ENCODE measurements around the gene BGLAP. TPM values are rescaled to one million over a fixed set of nuclear protein-coding genes. Genes with fewer than 3 reads are reported as not detected.
A peak's percentile ranks its signal among the peaks of the same experiment; 100 is the strongest.

The BGLAP gene
- polyA plus RNA-seq, 1 experiment: 0.26 TPM

GRCh38 chr1:156289857-156290256 lies 47.9 kb downstream of the BGLAP start:
- DNase-seq (ENCODE audit: low read depth): no peak
- ChIA-PET POLR2A (no interaction called here), CTCF (no interaction called here)
- H3K27me3 ChIP-seq (ENCODE audit: control insufficient read depth, insufficient read depth, low read length): no peaks in the 10 kb centered on the region
- H3K4me3 ChIP-seq (ENCODE audit: low read depth, low read length): no peak overlapping the region
- H3K36me3 ChIP-seq (ENCODE audit: control insufficient read depth, insufficient read depth, low read length): peaks cover 4% of the 10 kb centered on the region
- no peak for TF ChIP-seq CTCF (IDR thresholded peaks at IDR 0.05; ENCODE audit: insufficient read depth, low read depth, low read length)

- peaks cover 4% of the 10 kb centered on the region; the same call in 1 of the 2 replicates for H3K36me3 ChIP-seq (ENCODE audit: control insufficient read depth, insufficient read depth, low read length)
- TF ChIP-seq CTCF (IDR thresholded peaks at IDR 0.05; ENCODE audit: insufficient read depth, low read depth, low read length): no peak
- peak overlapping the region; percentile 50 for H3K4me3 ChIP-seq (ENCODE audit: low read depth, low read length)
- CTCF ChIA-PET: interaction anchor here (1.0 kb wide), 1 partner anchor 9 kb away, joined by 3 read pairs; the partner anchor contains the start of gene SMG5
- POLR2A ChIA-PET: no interaction called here
- peak; percentile 37 for DNase-seq (ENCODE audit: low read depth)
- no peaks in the 10 kb centered on the region for H3K27me3 ChIP-seq (ENCODE audit: control insufficient read depth, insufficient read depth, low read length)
Measured at GRCh38 chr1:156291226-156292061, 49.5 kb downstream of the BGLAP start.

Small RNA genes within 50 kb of the gene (small RNA-seq; reads per million reads assigned to genes)
- gene RF00568 (ENCODE audit: insufficient read length, low read depth, low replicate concordance): not detected

Other genes with a start within 250 kb of the BGLAP start
- gene SSR2, start 221.2 kb upstream of the BGLAP start, polyA plus RNA-seq (2011; rRNA removed): 891 and 935 TPM in 2 replicates
- gene UBQLN4, start 188.4 kb upstream of the BGLAP start, polyA plus RNA-seq (2011; rRNA removed): 25.7 and 28.3 TPM in 2 replicates
- gene LAMTOR2, start 187.4 kb upstream of the BGLAP start, polyA plus RNA-seq (2011; rRNA removed): 60.0 and 77.4 TPM in 2 replicates
- gene RAB25, start 181.0 kb upstream of the BGLAP start, polyA plus RNA-seq (2011; rRNA removed): not detected in 2 replicates
- gene MEX3A, start 159.7 kb upstream of the BGLAP start, polyA plus RNA-seq (2011; rRNA removed): 1.9 TPM in 2 replicates
- 537 and 840 TPM in 2 replicates for gene LMNA, start 127.5 kb upstream of the BGLAP start, polyA plus RNA-seq (2011; rRNA removed)
- gene SEMA4A, start 88.6 kb upstream of the BGLAP start, polyA plus RNA-seq (2011; rRNA removed): 0.49 and 0.77 TPM in 2 replicates
- gene SLC25A44, start 48.1 kb upstream of the BGLAP start, polyA plus RNA-seq (2011; rRNA removed): 21.4 and 25.8 TPM in 2 replicates
- 55.0 and 73.1 TPM in 2 replicates for gene PMF1, start 29.2 kb upstream of the BGLAP start, polyA plus RNA-seq (2011; rRNA removed)
- gene PAQR6, start 5.9 kb downstream of the BGLAP start, polyA plus RNA-seq (2011; rRNA removed): 0.06 and 0.18 TPM in 2 replicates
- gene SMG5, start 40.6 kb downstream of the BGLAP start, polyA plus RNA-seq (2011; rRNA removed): 22.8 and 32.6 TPM in 2 replicates
- 2.3 and 3.3 TPM in 2 replicates for gene TMEM79, start 42.1 kb downstream of the BGLAP start, polyA plus RNA-seq (2011; rRNA removed)
- 31.9 and 41.1 TPM in 2 replicates for gene GLMP, start 53.5 kb downstream of the BGLAP start, polyA plus RNA-seq (2011; rRNA removed)
- gene VHLL, start 57.1 kb downstream of the BGLAP start, polyA plus RNA-seq (2011; rRNA removed): not detected in 2 replicates
- gene CCT3, start 96.1 kb downstream of the BGLAP start, polyA plus RNA-seq (2011; rRNA removed): 275 and 299 TPM in 2 replicates
- 0.52 and 0.59 TPM in 2 replicates for gene TSACC, start 96.3 kb downstream of the BGLAP start, polyA plus RNA-seq (2011; rRNA removed)
- gene RHBG, start 127.0 kb downstream of the BGLAP start, polyA plus RNA-seq (2011; rRNA removed): not detected in 2 replicates

Data from BJ (cell line).